Sigmoid colon (tissue), 4 donors: ENCODE measurements around the gene PAPLN.

Experiments used
- CTCF ChIP-seq, 4 experiments: fragments of 450-650 bp in 3 of 4; fragments of 200-600 bp in 1 of 4; IDR thresholded peaks; one replicate each; pipeline ENCODE4 v1.5.1; 2016 to 2019; ENCODE audit warnings: antibody characterized with exemption in 4 of 4, mild to moderate bottlenecking in 3 of 4, moderate library complexity in 2 of 4
- EP300 ChIP-seq, 4 donors: sonication (generic); formaldehyde crosslinking; IDR thresholded peaks; one replicate each; pipeline ENCODE4 v1.6.1; 2017; ENCODE audit warnings: antibody characterized with exemption in 4 of 4
- POLR2A ChIP-seq, 2 donors: fragments of 450-650 bp; IDR thresholded peaks; one replicate each; pipeline ENCODE4 v1.6.1; 2016; ENCODE audit warnings: antibody characterized with exemption in 2 of 2, mild to moderate bottlenecking in 2 of 2, moderate library complexity in 2 of 2

DNA sequence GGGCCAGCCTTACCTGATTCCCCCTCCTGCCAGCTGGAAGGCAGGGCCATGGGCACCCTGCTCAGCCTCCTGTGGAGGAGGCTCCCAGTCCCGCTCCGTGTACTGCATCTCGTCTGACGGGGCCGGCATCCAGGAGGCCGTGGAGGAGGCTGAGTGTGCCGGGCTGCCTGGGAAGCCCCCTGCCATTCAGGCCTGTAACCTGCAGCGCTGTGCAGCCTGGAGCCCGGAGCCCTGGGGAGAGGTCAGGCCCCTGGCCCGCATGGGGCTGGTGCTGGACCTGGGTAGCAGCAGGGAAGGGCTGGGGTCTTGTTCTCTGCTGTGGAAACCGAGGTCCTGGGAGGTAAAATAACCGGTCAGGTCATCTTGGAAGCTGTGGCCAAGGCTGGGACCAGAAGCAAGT is 16.4 kb downstream of the PAPLN start:
- TF ChIP-seq CTCF (IDR thresholded peaks at IDR 0.05) (no peak), EP300 (IDR thresholded peaks at IDR 0.05) (no peak), POLR2A (IDR thresholded peaks at IDR 0.05) (no peak)
